GM21576 (cell line): ENCODE data around the gene DCTD.

ENCODE experiments used
- ATAC-seq: cut with Tn5 transposase; IDR thresholded peaks from one replicate; pipeline ENCODE4 v1.9.1; 2021; ENCODE audit warnings: mild to moderate bottlenecking, moderate library complexity; ENCODE audit not compliant: unreplicated experiment

The DCTD gene

DNA sequence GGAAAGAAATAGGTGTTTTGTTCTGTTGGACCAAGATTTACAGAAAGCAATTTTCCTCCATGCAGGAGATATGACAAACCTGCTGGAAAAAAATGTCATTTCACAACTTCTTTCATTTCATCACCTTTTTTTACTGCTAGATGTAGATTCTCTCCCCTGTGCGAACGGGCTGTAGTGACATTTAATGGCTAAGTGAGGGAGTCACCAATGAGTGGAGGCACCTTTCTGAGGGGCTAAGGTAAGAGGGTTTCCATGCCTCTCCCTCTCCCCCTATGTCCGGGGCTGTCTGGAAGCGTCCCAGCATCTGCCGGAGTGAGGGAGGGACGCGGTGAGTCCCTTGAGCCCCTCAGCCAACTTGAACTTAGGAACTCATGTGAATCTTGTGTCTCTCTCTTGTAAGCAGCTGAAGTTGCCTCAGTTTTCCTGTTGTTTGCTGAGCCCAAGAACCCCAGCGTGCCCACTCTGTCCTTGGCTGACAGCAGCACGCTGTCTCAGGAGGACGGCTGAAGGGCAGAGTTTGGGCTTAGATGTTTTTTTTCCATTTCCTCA, 42.3 kb downstream of the DCTD start:
- no peak for ATAC-seq

DNA sequence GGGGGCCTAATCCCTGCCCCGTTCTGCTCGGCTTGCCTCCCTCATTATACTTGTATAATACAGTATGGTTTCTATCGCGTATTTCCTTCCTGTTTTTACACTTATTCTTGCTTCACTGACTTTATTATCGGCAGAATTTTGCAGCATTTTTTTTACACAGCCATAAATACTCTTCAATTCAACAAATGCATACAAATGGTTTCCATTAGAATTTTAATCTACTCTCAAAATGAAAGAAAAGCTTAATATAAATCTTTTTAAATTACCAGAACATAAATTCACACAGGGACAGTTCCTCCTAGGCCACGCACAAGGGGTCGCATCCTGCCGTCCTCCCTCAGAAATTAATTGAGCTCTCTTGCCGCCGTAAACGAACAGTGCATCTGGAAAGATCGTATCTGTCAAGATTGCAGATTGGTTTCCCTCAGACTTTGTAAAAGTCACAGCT, 42.9 kb downstream of the DCTD start:
- ATAC-seq: no peak

DNA sequence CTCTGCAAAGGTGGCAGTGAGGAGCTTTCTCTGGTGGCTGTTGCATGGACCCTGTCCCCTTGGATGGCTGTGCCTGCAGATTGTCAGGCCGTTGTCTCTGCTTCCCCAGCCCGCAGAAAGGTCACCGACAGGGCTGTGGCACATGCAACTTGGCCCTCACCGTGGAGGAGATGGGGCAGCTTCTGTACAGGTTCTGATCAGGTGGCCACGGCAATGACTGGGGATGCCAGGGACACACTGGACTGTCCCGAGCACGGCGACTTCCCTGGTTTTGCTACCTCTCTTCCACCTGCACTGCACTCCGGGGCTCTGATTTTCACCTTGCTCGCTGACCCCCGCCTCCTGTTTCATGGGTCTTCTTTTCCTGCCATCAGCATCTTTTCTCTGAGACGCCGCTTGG, 43.5 kb downstream of the DCTD start:
- no peak for ATAC-seq

DNA sequence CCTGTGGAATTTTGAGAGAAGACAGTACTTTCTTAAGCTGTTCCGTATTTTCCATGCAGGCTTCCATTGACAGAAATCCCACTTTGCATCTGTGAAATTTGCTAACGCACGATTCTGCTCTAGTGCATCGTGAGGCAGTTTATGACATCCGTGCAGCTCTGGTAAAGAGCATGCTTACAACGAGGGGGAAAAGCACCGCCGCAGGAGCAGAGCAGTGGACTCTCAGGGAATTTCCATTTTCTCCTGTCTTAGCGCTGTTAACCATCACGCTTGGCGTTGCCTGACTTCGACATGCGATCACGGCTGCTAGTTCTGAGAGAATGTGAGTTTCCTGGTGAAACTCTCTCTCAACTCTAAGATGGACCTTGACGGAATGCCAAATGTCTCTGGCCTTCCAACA, 43.9 kb downstream of the DCTD start:
- ATAC-seq: no peak

DNA sequence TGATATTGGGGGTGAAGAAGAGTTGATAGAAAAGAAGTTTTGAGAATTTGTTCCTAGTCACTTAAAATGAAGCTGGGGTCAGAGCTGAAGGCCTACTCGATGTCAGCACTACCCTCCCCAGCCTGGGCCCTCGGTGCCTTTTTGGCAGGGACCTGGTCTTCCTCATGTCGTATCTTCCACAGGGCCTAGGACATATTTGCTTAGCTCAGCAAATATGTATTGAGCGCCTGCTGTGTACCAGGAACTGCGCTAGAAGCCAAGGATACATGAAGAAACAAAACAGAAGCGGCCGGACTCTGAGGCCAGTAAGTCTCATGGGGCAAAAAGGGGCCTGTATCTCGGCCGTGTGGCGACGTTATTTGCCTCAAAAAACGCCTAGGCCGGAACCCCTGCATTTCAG, 44.3 kb downstream of the DCTD start:
- ATAC-seq: no peak

DNA sequence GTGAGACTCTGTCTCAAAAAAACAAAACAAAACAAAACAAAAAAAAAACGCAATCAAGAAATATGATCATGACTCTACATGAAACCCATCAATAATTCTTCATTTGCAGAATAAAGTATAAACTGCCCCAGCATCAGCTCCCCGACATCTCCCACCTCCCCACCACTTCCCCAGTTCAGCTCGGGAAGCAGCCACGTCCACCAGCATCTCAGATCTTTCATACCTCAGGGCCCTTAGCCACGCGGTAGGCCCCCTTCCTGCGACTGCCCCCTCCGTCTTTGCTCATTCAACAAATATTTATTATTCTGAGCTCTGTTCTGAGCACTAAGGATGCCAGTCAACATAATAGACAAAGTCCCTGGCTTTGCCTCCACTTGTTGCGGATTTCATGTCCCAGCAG, 45.6 kb downstream of the DCTD start:
- ATAC-seq: no peak

DNA sequence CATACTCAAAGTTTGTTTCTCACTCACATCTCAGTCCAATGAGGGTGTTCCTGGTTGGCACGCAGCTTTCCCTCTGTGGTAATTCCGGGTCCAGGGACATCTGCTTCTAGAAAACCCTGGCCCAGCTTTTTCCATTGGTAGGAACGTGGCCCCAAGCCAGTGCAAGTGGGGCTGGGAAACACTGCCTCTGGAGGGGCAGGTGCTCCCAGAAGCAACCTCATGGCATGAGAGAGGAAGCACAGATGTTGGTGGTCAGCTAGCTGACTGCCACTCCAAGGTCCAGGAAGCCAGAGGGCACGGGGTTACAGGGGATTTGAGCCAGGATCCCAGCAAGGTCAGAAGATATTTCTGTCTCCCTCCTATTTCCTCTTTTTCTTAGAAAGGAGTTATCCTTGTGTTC, 47.5 kb downstream of the DCTD start:
- ATAC-seq: no peak

DNA sequence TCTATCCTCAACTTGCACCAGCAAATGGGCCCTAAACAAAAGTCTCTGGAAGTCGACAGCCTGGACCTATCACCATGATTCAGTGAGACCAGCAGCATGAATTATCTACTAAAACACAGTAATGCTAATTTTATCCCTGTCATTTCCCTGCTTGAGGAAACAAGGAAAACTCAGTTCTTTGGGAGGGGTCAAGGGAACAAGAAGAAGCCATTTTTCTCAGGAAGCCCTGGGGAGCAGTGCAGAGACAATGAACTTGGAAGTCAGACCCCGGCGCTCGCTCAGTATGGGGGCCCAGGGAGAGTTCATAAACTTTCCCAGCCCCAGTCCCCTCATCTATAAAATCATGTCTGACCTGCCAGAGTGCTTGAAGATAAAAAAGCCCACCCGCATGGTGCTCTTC, 50.4 kb downstream of the DCTD start:
- no peak for ATAC-seq

DNA sequence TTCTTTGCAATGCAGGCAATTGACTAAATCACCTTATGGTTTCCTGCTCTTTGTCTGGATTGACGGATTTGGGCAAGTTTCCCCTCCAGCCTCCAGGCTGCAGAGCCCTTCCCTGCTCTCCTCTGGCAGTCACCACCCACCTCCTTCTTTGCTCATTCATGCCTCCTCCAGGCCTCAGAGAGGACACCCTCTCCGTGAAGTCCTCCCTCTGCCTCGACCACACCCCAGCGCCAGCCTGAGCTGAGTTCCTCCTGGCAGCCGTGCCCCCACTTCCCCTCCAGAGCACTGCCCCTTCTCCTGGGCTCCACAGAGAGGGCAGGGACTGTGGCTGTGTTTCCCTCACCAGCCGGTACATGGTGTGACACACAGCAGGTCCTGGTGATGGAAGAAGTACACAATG, 53.7 kb downstream of the DCTD start:
- ATAC-seq: no peak

DNA sequence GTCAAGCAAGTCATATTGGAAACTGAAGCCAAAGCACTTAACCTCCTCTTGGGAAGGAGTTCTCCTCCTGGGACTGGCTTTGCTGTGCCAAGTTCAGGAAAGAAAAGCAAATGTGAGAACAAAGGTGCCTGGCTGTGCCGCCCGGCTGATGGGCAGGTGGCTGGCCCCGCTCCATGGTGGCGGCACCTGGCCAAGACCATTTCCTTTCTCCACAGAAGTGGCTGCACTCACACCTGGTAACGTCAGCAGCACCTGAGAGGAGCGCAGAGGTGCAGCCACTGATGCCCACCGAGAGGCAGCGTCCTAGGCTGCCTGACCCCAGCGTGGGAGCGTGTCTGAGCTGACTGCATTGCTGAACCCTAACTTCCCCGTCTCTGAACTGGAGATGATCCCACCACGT, 54.3 kb downstream of the DCTD start:
- ATAC-seq: no peak

DNA sequence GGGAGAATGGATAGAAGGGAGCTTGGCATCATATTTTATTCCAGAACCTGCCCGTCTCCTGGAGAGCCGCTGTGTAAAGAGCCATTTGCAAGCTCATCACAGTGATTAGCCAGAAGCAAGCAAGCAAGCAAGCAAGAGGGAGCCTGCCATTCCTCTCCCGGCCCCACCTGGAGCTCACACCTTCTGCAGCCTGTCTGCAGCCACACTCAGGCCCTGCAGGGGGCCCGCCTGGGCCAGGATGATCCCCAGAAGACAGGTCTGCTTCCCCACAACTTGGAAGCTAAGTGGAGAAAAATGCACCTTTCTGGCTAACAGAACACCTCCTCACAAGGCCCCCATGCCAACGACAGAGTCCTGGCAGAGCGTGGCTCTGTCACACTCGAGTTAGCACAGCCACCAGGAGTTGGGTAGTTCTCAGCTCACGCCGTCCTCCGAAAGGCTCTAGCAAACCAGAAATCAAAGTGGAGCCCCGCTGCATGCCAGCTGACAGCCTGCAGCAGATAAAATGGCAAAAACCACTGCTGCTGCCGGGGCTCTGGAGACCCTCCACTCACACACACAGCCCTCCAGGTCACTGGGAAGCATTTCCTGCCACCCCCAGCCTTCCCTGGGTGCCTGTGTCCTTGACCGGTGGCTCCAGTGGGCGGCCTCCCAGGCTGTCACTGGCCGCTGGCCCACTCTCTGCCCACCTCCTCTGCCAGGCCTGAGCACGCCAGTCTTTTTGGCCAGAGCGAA, 54.9 kb downstream of the DCTD start:
- ATAC-seq: no peak

DNA sequence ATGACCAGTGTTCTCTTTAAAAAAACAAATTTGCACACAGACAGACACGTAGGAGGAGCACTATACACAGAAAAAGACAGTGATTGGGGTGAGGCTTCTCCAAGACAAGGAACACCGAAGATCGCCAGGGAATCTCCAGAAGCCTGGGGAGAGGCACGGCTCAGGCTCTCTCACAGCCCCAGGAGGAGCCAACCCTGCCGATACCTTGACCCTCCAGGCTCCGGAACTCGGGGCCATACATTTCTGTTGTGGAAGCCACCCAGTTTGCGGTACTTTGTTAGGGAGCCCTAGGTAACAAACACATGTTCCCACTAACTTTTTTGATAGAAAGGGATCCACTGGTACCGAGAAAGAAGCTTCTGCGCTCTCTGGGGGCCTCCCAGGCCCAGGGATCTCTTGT, 55.8 kb downstream of the DCTD start:
- ATAC-seq: no peak

DNA sequence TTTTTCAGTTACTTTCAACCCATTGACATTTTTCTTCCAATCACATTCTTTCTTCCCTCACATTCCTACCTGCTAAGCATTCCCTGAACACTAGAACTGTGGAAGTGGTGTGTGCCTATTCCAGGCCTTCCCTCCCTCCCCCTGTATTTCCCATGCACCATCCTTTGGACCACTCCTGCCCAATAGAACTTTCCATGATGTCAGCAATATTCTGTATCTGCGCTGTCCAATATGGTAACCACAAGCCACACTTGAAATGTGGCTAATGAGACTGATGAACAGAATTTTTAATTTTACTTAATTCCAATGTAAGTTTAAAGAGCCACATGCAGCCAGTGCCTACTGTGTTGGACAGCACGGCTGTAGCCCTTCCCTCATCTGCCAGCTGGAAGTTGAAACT, 57.5 kb downstream of the DCTD start:
- ATAC-seq: no peak

DNA sequence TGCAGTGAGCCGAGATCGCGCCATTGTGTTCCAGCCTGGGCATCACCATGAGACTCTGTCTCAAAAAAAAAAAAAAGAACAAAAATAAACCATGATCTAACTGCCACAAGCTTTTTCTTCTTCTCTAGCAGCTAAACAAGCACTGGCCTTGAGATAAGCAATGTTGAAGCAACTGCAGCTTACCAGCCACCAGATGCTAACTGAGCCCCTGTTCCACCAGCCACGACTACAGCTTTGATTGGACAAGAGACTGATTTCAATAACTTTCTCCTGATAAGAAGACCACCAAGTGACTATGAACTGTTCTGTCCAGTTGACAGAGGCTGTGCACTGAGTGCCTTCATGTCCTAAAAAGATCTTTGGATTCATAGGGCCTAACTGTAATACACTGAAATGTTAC, 58.5 kb downstream of the DCTD start:
- no peak for ATAC-seq

DNA sequence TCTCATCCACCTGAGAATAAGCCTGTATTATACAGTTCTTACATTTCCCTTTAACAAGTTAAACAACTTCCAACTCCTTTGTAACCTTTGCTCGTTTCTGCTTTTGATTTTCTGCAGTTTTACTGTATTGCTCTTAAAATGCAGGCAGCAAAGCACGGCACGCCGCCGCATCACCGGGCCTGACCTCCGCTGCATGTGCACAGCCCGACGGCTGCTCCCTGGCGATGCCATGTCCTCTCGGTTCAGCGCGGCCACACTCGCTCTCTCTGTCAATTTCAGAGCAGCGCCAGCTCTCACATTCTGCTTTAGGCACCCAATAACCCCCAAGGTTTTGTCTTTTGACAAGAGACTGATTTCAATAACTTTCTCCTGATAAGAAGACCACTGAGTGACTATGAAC, 60.3 kb downstream of the DCTD start:
- ATAC-seq: no peak

DNA sequence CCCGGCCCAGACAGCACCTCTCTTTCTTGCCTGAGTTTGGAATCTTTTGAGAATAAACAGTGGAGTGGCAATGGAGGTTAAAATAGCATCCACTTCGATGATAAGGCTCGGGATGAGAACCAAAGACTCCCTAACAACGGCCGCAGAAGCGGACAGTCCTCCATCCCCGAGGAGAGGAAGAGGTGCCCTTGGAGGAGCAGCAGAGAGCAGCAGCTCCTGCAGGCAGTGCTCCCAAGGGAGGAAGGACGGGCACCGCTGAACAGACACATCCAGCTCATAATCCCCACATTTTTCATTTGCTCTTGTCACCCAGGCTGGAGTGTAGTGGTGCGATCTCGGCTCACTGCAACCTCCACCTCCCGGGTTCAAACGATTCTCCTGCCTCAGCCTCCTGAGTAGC, 61.3 kb downstream of the DCTD start:
- ATAC-seq: no peak

DNA sequence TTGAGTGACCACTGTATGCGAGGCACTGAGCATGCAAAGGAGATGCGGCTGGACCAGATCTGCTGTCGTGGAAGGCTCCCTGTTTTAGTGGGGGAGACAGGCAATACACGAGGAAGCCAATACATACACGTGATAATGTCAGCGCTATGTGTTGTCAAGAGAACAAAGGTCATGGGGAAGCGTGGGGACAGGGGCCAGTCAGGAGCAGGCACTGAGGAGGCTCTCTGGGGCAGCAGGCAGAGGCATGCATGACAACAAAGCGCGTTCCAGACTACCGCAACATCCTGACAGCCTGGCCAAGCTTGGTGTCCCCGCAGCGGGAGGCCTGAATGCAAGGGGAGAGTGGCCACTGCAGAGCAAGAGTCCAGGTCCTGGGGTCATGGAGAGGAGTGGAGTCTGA, 61.9 kb downstream of the DCTD start:
- ATAC-seq: no peak

DNA sequence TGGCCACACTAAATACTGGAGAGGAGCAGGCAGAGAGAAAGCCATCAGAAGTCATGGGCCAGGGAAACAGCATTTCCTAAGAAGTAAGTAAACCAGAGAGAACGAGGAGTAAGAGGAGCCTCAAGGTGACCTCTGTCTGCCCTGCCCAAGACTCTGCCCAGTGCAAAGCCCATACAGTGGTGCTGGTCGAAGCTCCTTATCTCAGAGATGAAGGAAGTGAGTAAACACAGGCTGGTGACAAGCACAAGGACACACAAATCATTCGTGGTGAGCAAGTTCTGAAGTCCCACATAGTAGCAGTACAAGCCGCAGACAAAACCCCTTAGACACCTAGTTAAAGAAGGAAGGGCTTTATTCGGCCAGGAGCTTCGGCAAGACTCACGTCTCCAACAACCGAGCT, 62.7 kb downstream of the DCTD start:
- no peak for ATAC-seq

DNA sequence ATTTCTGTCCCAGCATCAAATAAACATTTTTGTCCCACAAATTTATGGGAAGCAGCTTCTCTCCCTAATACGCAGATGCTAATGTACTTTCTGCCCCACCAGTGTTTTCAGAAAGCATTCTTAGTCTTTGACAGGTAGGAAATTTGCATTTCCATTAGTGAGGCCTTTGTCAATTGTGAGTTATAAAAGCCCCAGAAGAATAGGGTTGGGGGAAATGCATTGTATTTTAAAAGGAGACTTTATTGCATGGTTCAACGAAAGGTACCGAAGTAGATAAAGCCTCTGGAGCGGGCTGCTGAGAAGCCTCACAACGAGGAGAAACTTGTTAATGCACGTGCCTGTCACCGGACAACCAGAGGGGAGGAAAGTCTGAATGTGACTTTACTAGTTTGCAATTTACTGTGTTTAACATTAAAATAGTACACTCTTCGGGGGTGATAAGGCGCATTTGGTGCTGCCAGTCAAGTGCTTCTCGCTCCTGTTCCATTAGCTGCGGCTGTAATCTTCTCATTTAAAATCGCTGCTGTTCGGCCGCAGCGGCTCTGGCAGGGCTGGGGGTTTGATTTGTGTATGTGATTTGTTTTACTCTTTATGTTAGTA, 63.4 kb downstream of the DCTD start:
- ATAC-seq: no peak

DNA sequence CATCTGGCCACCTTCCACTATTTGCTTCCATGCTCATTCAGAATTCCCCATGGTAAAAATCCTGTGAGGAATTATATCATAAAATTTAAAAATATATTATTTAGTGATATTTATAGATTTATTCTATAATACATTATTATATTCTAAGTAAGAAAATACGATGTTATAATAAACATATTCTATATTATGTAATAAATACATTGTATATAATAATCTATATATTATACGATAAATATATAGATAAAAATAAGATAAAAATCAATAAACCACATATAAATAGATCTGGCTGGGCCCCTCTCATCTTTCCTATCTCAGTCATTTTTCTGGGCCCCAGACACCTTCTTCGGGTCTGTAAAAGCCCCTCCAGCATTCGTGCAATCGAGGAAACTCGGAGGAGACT, 68.5 kb downstream of the DCTD start:
- ATAC-seq: no peak

DNA sequence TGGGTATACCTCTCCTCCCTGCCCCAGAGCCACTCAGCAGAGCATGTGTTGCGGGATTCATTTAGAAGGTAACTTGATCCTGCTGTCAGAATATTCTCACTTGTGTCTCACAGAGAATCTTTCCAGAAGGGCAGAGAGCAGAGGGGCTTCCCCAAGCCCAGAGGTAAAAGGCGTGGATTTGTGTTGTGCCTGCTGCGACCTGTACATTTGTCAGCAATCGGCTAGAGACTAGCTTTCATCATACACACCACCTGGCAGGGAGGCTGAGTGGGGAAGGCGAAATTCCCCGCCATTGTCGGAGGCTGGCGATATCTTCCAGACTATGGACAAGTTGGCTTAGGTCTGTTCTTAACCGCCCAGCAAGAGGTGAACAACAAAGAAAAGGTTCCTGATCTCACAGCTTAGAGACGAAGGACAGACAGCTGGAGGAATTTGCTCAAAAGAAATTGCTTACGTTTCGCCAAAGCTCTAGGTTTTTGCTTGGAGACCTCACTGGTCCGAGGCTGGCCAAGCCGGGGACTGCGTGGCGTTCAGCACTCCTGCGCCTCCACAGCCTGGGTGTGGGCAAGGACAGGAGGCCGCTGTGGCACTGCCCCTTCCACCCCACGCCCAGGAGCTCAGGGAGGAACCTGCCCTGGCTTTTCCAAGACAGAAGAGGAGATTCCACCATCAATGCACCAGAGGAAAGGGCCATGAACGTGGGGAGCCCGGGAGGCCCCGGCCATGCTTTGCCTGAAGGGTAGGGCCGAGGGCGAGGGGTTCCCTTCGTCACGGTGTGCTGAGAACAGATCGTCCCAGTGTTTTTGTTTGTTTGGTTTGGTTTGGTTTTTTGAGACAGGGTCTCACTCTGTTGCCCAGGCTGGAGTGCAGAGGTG, 69.4 kb downstream of the DCTD start:
- ATAC-seq: no peak

DNA sequence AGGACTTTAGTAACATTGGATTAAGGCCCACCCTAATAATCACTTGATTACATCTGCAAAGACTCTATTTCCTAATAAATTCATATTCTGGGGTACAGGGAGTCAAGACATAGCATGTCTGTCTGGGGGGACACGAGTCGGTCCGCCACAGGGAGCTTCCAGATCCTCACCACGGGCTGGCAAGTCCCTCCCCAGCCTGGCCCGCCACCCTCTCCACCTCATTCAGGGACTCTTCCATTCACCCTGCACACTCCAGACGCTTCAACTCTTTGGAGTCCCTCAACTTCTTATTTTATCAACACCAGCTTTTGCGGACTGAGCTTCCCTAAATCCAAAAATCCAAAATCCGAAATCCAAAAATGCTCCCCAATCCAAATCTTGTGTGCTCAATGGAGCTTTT, 71.2 kb downstream of the DCTD start:
- no peak for ATAC-seq
